GM12892 (cell line): ENCODE data around the gene NCDN.

Experiments
- POLR2A ChIP-seq: IDR thresholded peaks from 2 replicates; pipeline ENCODE4 v1.6.1; 2011; ENCODE audit warnings: low read depth, low read length, control low read depth
- POLR2AphosphoS5 ChIP-seq: IDR thresholded peaks from 2 replicates; pipeline ENCODE4 v1.6.1; 2011; ENCODE audit warnings: low read depth, low read length, control low read depth

GRCh38 chr1:35518183-35518582 is 39.4 kb upstream of the NCDN start:
- TF ChIP-seq POLR2AphosphoS5 (no peak), POLR2A (no peak)
